Osteoblast (primary cell): Measurements from ENCODE around the gene MYO1A. TPM values are rescaled to one million over a fixed set of nuclear protein-coding genes. Genes with fewer than 3 reads are reported as not detected.

Experiments used
- DNase-seq: peaks from one replicate; pipeline ENCODE4 v3.0.0; 2011; ENCODE audit warnings: low spot score, mixed read lengths; ENCODE audit not compliant: insufficient read length; ENCODE audit errors: missing footprints
- H2AFZ ChIP-seq: 2 replicates; pipeline ENCODE4 v1.6.0; 2011; ENCODE audit warnings: mild to moderate bottlenecking, low read length
- H3K27ac ChIP-seq: 2 replicates; pipeline ENCODE4 v1.5.1; 2011; ENCODE audit warnings: mild to moderate bottlenecking, low read depth, low read length, moderate library complexity
- H3K27me3 ChIP-seq: 2 replicates; pipeline ENCODE4 v1.6.0; 2012; ENCODE audit warnings: mild to moderate bottlenecking, control low read depth, inconsistent platforms, low read length, moderate library complexity; ENCODE audit not compliant: insufficient read depth
- H3K36me3 ChIP-seq: 2 replicates; pipeline ENCODE4 v1.5.1; 2011; ENCODE audit warnings: mild to moderate bottlenecking, low read length, control low read depth, moderate library complexity; ENCODE audit not compliant: insufficient read depth
- H3K4me1 ChIP-seq: 2 replicates; pipeline ENCODE4 v1.5.1; 2011; ENCODE audit warnings: mild to moderate bottlenecking, low read length, control low read depth, moderate library complexity; ENCODE audit not compliant: insufficient read depth
- H3K4me2 ChIP-seq: 2 replicates; pipeline ENCODE4 v1.6.0; 2011; ENCODE audit warnings: mild to moderate bottlenecking, low read length; ENCODE audit not compliant: insufficient read depth
- H3K4me3 ChIP-seq: fragments of 200-600 bp; sonication (generic); 3 replicates; pipeline ENCODE4 v1.5.1; 2012; ENCODE audit warnings: mild to moderate bottlenecking, low read length, inconsistent platforms; ENCODE audit not compliant: insufficient read depth
- H3K79me2 ChIP-seq: 2 replicates; pipeline ENCODE4 v1.6.0; 2012; ENCODE audit warnings: mild to moderate bottlenecking, low read length, control low read depth, inconsistent platforms; ENCODE audit not compliant: insufficient read depth
- H3K9me3 ChIP-seq: 2 replicates; pipeline ENCODE4 v1.5.1; 2011; ENCODE audit warnings: low read depth, low read length, control low read depth
- H4K20me1 ChIP-seq: 2 replicates; pipeline ENCODE4 v1.6.0; 2012; ENCODE audit warnings: mild to moderate bottlenecking, low read length, control low read depth; ENCODE audit not compliant: insufficient read depth
- CTCF ChIP-seq: IDR thresholded peaks from 2 replicates; pipeline ENCODE4 v1.5.1; 2011; ENCODE audit warnings: mild to moderate bottlenecking, low read depth, low read length, moderate library complexity; ENCODE audit errors: extremely low read depth
- total RNA-seq: library from RNA; depleted of rRNA; stranded (reverse); fragments of >200 nt; gene quantifications from 2 replicates; pipeline ENCODE4 v1.2.3, GENCODE V29; 2012

Gene MYO1A
- total RNA-seq, 1 donor = not detected

GRCh38 chr12:57005980-57006808, 43.7 kb downstream of the MYO1A start, which contains the start of gene ZBTB39:
Gene ZBTB39 (minus strand): TSS chr12:57006546. CDS start chr12:57004917, 1,629 bp downstream.
- Histone ChIP-seq H3K4me3 (peak within 1 kb of the TSS; percentile 82), H3K4me1 (peaks cover 23% of the 10 kb centered on the region), H3K27ac (peak within 1 kb of the TSS; percentile 18), H3K4me2 (peak within 1 kb of the TSS; percentile 93), H3K9me3 (no peaks in the 10 kb centered on the region), H3K27me3 (no peaks in the 10 kb centered on the region), H4K20me1 (peaks cover 12% of the 10 kb centered on the region), H3K79me2 (peaks cover 41% of the 10 kb centered on the region), H3K36me3 (peaks cover 26% of the 10 kb centered on the region), H2AFZ (peak within 1 kb of the TSS; percentile 90)
- peak; percentile 37 for TF ChIP-seq CTCF
- DNase-seq = peak; percentile 99

- DNase-seq = no peak
- H3K4me2 ChIP-seq = no peak overlapping the region
- H4K20me1 ChIP-seq = peaks cover 25% of the 10 kb centered on the region
- H2AFZ ChIP-seq = no peak overlapping the region
- no peaks in the 10 kb centered on the region for H3K9me3 ChIP-seq
- H3K27me3 ChIP-seq = no peaks in the 10 kb centered on the region
- TF ChIP-seq CTCF = no peak
- H3K4me3 ChIP-seq = no peak overlapping the region
- H3K36me3 ChIP-seq = peaks cover 26% of the 10 kb centered on the region
- H3K27ac ChIP-seq = no peak overlapping the region
- H3K79me2 ChIP-seq = peaks cover 42% of the 10 kb centered on the region
- H3K4me1 ChIP-seq = peaks cover 26% of the 10 kb centered on the region
Observed at GRCh38 chr12:57004651-57005050, 45.3 kb downstream of the MYO1A start.

- Histone ChIP-seq H4K20me1 (peaks cover 37% of the 10 kb centered on the region), H3K4me3 (no peak overlapping the region), H3K27ac (no peak overlapping the region), H3K36me3 (peaks cover 26% of the 10 kb centered on the region), H3K9me3 (no peaks in the 10 kb centered on the region), H3K79me2 (peaks cover 44% of the 10 kb centered on the region), H3K27me3 (no peaks in the 10 kb centered on the region), H3K4me2 (no peak overlapping the region), H3K4me1 (peaks cover 27% of the 10 kb centered on the region), H2AFZ (no peak overlapping the region)
- no peak for TF ChIP-seq CTCF
- DNase-seq = no peak
Observed at GRCh38 chr12:57003395-57003794, 46.5 kb downstream of the MYO1A start.

DNA sequence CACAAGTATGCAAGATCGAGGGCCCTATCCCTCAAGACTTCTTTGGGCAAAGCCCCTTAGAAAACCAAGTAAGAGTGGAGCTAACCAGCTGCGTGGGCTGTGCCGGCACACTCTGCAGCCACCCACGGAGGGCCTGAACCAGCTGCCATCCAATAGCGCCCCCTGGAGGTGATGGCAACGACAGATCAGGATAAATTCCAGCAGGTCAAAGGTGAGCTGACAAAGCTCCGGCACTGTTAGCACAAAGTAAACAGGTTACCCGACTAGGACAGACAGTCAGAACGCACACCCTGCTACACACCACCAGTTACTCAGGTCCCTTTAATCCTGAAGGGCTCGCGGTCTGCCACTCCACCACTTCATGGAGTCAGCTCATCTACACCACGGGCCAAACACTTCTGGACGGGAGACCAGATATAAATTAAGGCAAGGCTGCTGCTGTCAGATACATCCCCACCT, 48.5 kb downstream of the MYO1A start:
- no peak overlapping the region for H3K27ac ChIP-seq
- no peaks in the 10 kb centered on the region for H3K9me3 ChIP-seq
- peak; percentile 77 for TF ChIP-seq CTCF
- no peaks in the 10 kb centered on the region for H3K27me3 ChIP-seq
- H3K36me3 ChIP-seq = peaks cover 26% of the 10 kb centered on the region
- H3K4me2 ChIP-seq = no peak overlapping the region
- peaks cover 49% of the 10 kb centered on the region for H4K20me1 ChIP-seq
- H3K79me2 ChIP-seq = peaks cover 51% of the 10 kb centered on the region
- DNase-seq = peak; percentile 92
- H3K4me3 ChIP-seq = no peak overlapping the region
- H2AFZ ChIP-seq = no peak overlapping the region
- peaks cover 23% of the 10 kb centered on the region for H3K4me1 ChIP-seq
